HK-2 (cell line): ENCODE results near the gene LDB3.
A peak's percentile ranks its signal among the peaks of the same experiment; 100 is the strongest.

Source experiments
- DNase-seq: peaks from one replicate; pipeline ENCODE4 v3.0.0-alpha.2; 2018; ENCODE audit not compliant: unreplicated experiment

The LDB3 gene

DNA sequence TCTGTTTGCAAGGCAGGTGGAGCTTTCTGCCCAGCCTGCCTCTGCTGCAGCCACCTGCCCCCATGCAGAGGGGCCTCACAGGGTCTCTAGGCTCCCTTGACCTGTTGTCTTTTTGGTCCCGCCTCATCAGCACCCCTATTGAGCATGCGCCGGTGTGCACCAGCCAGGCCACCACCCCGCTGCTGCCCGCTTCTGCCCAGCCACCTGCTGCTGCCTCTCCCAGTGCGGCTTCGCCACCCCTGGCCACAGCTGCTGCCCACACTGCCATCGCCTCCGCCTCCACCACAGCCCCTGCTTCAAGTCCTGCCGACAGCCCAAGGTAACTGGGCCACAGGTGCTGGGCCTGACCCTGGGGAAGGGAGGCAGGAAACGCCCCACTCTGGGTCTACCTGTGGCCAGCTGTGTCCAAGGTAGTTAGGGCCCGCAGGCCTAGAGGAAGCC lies 38.1 kb downstream of the LDB3 start:
- DNase-seq, result no peak

DNA sequence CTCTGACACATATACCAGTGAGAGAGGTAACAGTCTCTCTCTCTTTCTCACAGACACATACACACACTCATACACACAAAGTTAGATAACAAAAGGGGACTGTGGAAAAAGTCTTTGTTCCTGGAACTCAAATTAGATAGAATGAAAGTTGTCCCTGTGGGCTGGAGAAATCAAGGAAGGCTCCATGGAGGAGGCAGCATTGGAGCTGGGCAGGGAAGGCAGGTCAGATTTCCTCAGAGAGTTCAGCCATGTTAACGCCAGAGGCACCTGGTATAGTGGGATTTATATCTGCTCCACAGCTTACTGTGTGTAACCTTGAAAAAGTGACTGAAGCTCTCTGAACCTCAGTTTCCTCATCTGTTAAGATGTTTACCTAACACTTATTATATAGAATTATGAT lies 38.7 kb downstream of the LDB3 start:
- no peak for DNase-seq

DNA sequence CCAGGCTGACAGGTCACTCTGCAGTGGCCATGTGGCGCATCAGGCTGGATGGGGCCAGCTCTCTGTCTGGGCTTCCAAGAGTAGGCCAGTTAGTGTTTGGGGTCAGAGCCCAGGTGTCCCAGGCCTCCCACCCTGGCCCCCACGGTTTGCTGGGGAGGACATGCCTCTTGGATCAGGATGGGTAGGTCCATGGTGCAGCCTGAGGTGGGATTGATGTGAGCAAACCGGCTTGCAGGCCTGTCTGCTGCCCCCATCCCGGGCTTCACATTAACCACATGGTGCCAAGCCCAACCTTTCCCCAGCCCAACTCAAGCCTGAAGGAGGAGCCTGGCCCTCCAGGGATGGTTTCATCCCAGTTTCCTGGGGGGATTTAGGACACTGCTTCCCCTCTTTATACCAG lies 39.2 kb downstream of the LDB3 start:
- DNase-seq, result no peak

DNA sequence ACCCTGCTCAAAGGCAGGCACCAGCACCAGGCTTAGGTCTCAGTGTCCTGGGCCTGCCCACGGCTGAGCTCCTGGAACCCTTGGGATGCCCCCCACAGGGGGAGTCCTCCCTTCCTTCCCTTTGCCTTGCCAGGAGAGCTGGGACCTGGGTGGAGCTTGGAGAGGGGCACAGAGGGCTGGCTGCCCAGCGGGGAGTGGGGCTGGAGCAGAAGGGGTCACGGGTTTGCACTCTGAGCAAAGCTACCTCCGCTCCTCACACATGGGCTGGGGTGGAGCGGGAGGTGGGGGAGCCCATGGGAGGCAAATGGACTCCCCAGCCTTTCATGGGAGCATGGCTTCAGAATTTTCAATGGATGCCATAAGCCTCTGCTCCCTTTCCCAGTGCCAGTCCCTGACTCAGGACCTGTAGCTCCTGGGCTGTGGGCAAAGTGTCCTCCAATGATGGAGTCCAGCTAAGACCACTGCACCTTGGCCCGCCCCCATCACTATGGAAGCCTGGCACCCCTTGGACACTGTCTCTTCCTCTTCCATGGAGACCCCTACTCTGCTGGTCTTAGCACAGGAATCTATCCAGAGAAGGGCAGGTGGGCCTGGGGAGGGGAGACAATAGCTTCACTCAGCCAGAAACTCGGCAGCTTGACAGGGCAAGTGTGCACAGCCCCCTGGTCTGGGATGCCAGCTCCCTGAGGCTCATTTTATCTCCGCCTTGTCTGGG lies 39.9 kb downstream of the LDB3 start:
- DNase-seq, result no peak

DNA sequence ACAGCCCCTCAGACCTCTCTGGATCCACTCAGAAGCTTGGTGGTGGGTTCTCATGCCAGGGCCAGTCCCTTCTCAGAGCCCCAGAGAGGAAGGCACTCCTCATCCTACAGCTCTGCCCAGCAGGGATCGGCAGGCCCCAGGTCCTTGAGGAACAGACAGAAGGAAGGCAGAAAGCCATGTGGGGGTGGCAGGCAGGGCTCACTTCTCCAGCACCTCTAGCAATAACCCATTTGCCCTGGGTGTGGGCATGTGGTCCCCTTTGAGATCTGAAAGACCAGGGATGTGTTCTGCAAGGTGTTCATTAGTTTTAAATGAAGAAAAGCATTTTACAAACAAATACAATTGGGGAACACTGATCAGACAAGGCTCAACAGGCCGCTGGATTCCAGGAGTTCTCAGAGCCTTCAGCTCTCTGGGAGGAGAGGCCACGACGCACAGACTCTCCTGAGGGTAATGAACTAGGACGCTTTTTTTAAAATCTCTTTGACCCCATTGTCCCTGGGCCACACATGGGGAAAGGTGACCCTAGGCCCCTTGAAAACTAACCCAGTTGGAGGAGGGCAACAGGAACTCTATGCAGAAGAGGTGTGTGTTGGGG lies 40.6 kb downstream of the LDB3 start:
- DNase-seq, result no peak

DNA sequence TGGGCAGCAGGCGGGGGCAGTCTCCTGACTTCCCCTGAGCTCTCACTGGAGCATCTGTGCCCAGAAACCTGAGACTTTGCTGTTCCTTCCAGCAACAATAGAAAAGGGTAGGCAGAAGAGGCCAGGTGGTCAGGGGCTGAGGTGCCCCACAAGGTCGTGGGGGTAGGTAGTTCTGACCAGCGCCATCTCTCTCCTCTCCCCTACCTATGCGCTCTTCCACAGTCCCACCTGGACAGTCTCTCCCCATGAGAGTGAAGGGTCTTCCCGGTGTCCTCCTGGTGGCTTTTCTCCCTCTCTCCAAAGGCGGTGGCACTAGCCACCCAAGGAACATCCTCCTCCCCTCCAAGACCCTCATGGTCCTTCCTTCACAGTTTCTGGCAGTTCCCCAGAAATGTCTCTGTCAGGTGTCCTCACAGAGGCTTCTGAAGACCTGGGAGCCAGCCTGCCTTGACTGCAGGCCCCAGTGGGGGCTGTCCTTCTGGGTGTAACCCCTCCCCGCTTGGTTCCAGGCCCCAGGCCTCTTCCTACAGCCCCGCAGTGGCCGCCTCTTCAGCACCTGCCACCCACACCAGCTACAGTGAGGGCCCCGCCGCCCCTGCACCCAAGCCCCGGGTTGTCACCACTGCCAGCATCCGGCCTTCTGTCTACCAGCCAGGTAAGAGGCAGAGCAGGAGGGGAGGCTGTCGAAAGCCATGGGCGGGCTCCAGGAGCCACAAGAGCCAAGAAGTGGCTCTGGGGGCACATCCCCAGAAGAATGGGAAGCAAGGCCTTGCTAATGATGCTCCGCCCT lies 41.3 kb downstream of the LDB3 start:
- DNase-seq, result no peak

DNA sequence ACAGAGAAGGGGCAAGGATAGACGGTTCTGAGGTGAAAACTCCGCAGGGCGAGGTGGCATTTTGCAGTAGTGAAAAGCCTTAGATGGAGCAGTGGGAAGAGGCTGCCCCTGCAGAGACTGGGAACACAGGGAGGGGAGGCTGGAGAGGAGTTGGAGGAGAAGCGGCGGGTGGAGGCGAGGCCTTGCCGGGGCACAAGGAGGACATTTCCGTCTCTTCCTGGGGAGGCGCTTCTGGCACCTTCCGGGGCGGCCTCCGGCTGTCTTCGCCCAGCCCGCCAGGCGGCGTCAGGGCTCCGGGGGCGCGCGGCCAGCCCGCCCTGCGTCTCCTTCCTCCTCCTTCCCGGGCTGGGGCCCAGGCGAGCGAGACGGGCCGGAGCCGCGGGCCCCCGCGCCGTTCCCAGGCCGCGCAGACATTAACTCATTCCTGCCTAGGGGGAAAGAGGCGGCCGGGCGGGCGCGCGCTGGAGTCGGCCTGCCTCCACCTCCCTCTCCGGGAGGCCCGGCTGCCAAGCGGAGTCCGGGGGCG lies 42.7 kb downstream of the LDB3 start:
- peak; percentile 94 for DNase-seq

DNA sequence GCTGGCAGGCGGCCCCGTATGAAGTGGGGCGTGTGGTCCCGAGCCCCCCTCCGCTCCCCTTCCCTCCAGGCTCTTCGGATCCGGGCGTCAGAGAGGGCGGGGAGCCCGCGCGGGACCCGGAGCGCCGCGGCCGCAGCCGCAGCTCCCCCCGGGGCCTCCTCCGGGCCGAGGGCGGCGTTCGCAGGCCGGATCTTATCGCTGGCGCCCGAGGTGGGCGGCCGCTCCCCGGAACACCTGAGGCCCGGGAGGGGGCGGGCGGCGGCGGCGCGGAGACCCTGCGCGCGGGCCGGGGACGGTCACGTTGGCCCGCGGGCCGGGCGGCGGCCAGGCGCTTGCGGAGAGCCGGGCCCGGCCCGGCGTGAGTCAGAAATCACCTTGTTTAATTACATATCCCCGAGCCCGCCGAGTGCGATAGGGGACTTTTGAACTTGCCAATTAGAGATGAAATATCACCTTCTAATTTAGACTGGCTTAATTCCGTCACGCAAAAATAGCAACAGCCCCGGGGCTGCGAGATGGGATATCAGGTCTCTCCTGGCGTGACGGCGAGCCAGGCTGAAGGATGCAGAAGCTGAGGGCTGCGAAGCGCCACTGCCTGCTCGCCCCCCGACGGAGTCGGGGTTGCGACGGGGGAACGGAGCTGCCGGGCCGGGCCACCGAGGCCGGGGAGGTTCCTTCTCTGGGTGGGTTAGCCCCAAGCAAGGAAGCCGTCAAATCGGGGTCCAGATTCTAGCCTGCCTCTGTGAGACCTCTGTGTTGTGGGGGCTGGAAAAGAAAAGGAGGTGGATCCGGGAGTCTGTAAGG lies 43.4 kb downstream of the LDB3 start:
- peak; percentile 68 for DNase-seq

DNA sequence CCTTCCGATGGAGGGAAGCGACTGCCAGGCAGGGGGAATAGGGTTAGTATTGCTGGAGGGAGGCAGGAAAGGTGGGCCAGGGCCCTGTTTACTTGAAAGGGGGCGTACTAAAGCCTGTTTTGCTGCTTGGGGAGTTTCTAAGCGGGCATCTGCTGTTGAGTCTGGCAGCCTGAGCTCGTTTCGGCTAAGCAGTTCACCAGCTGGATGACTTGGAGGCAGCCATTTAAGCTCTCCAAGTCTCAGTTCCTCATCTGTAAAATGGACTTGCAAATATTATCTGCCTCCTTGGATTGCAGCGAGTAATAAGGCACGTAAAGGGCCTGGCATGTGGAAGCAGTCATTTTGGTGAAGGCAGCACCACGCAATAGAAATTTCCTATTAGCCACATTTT lies 44.0 kb downstream of the LDB3 start:
- DNase-seq, result no peak

DNA sequence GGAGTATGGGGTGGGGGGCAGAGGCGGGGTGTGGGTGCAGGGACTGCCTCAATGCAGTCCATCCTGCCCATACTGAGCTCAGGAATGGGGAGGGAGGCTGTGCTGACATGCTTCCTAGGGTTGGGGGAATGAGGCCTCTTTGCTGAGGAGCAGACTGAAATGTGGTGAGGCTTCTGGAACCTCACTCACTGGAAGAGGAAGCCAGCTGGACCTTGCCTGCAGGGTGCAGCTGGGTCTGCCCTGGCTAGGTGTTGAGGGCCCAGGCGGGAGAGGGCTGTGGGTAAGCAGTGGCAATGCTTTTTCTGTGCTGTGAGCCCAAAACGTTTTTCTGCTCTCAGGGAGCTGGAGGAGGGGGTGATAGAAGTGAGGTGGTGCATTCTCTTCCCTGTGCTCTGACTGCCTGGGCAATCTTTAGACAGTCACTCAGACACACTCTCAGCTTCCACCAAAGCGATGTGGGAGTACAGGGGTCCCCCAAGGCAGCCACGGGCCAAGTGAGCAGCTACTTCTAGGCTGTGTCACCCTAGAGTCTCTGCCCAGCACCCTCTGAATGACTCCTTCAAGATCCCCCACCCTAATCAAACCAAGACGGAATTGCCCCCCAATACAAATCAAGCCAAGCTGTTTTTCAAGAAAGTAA lies 47.0 kb downstream of the LDB3 start:
- no peak for DNase-seq

DNA sequence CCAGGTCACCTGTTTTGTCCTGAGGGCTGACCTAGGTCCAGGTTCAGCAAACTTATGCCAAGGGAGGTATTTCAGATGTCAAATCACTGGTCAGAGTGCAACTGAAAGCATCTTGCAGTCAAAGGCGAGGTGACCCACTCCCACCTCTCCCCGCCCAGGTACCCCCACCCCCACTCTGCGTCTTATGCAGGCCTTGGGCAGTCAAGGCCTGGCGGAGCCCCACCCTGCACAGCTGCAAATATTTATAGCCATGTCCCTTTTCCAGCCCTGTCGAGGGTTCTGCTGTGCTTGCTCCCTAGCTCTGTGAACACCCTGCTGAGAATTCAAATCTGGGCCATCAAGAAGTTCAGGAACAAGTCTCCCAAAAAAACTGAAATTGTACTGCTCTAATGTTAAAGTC lies 47.5 kb downstream of the LDB3 start:
- DNase-seq, result no peak

DNA sequence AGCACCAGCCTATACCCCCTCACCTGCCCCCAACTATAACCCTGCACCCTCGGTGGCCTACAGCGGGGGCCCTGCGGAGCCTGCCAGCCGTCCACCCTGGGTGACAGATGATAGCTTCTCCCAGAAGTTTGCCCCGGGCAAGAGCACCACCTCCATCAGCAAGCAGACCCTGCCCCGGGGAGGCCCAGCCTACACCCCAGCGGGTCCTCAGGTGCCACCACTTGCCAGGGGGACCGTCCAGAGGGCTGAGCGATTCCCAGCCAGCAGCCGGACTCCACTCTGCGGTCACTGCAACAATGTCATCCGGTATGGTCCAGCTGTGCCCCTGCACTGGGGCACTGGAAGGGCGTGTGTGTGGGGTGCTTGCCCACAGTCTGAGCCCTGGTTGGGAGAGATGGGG lies 48.2 kb downstream of the LDB3 start:
- no peak for DNase-seq

DNA sequence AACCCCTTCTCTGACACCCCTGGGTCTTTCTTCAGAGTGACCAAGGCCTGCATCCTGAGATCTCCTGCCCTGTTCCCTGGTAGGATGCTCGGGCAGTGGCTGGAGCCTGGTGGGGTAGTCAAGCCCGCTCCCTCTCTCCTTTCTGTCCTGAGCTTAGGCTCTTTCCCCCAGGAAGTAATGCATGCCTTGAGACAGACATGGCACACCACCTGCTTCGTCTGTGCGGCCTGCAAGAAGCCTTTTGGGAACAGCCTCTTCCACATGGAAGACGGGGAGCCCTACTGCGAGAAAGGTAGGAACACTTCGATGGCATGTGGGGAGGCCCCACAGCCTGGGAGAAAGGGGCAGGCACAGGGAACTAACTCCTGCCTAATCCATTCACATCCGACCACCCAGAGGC lies 50.2 kb downstream of the LDB3 start:
- DNase-seq, result no peak

DNA sequence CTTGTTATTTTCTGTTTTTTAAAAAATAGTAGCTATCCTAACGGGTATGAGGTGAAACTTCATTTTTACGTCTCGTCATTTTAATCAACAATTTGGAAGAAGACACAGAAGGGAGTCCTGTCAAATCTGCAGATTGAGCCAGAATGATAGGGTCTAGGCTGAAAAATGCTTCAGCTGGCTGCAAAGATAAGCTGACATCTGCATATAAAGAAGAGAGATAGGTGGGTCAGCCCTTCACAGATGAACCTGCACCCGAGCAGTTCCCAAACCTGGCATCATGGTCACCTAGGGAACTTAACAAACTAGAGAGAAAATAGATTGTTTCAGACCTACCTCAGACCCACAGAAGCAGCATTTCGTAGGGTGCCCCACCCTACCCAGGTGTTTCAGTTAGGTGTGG lies 52.9 kb downstream of the LDB3 start:
- no peak for DNase-seq

DNA sequence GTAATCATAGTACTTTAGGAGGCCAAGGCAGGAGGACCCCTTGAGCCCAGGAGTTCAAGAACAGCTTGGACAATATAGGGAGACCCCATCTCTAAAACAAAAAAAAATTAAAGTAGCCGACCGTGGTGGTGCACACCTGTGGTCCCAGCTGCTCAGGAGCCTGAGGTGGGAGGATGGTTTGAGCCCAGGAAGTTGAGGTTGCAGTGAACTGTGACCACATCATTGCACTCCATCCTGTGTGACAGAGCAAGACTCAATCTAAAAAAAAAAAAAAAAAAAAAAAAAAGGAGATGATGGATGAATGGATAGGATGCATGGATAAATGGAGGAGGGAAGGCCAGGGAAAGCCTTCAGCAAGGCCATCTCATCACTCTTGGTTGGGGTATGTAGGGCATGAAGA lies 54.7 kb downstream of the LDB3 start:
- no peak for DNase-seq

DNA sequence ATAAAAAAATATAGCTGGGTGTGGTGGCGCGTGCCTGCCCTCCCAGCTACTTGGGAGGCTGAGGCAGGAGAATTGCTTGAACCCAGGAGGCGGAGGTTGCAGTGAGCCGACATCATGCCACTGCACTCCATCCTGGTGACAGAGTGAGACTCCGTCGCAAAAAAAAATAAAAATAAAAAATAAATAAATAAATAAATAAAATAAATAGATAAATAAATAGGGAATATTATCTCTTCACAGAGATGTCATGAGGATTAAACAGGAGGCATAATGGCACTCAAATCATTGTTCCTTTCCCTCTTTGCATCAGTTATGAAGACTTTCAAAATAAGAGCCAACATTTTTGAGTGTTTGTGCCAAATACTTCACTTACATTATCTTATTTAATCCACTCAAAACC lies 56.1 kb downstream of the LDB3 start:
- no peak for DNase-seq

DNA sequence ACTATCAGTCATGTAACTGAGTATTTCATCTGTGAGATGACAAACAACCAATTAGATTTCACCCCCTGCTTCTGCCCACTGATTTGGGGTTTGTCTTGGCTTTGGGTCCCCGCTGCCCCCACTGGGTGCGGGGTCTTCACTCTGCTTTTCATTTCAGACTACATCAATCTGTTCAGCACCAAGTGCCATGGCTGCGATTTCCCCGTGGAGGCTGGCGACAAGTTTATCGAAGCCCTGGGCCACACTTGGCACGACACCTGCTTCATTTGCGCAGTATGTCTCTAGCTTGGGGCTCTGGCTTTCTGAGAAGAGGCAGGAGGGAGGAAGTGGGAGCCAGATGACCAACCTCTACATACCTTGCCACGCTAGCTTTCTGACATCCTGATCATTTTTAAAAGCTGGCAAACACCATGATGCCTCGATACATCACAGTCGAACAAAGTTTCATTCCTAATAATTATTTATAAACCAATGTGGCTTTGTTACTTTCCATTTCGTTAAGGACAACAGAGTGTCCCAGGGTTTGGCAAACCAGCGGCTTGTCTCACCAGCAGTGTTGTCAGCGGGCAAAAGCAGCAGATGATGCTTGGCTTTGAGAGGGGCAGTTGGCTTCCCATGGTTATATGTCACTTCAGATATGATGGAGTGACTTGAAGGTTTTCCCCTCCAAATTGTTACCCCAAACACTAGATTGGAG lies 57.8 kb downstream of the LDB3 start:
- DNase-seq, result no peak

DNA sequence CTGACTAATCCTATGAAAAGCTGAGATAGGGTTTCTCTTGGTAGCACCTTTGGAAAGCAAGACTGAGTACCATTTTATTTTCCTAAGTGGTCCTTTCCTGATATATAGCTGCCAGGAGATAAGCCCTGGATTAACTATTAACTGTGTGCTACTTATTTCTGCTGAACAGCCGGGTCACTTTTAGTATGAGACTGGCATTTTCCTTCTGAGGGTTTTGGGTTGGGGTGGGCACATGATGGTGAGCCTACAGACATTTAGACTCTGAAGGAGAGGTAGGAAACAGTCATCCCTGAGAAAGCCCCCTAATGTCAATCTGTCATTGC lies 58.3 kb downstream of the LDB3 start:
- DNase-seq, result no peak

DNA sequence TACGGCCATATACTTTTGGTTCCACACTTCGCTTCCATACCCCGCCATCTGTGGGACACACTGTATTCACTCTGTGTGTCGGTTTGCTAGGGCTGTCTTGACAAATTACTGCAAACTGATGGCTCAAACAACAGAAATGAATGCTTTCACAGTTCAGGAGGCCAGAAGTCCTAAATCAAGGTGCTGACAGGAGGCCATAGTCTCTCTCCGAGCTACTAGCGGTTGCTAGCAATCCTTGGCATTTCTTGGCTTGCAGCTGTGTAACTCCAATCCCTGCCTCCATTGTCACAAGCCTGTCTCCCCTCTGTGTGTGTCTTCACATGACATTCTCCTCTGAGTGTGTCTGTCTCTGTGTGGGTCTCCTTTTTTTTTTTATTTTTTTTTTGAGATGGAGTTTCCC lies 59.2 kb downstream of the LDB3 start:
- DNase-seq, result no peak

DNA sequence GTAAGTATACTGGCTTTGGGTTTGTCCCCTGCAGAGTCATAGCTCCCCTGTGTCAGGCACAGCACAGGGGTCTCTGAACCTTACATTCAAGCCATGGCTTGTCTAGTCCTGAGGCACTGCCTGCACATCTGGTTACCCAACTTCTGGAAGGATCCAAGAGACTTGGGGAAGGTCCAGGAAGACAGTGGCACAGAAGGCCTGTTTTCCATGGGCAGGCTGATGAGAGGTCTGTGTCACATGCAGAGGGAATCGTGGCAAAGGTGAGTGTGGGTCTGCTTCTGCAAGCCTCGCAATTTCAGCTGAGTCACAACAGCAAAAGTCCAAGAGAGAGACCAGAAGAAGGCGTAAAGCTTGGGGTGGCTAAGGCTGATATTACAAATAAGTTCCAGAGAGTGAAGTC lies 59.7 kb downstream of the LDB3 start:
- no peak for DNase-seq

DNA sequence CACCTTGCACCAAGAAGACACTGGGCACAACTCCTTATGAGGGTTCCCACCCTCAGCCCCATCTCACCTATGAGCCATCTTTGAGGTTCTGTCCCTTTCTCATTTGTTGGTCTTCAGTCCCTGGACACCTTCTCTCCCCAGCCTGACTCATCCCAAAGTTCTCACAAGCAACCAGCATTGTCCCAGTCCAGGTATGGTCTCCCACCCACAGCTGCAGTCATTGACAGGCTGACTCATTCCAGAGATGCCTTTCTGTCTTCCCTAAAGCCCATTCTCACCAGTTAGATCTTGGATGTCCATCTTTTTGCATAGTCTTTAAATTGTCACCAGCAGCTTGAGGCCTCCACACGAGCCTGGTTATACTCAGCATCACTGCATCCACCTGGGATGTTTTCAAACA lies 61.4 kb downstream of the LDB3 start:
- DNase-seq, result no peak
